HEK293 (cell line): ENCODE results near the gene FRAT2.

Experiments
- FEZF1 ChIP-seq: fragments of 450-650 bp; formaldehyde crosslinking; IDR thresholded peaks from 2 replicates; pipeline ENCODE4 v1.5.1; 2016; ENCODE audit warnings: missing biosample characterization, missing genetic modification characterization
- HOXD13 ChIP-seq: sonication (generic); formaldehyde crosslinking; IDR thresholded peaks from 2 replicates; pipeline ENCODE4 v1.8.0; 2022; ENCODE audit warnings: missing genetic modification reagents, borderline replicate concordance
- KLF16 ChIP-seq: fragments of 450-650 bp; formaldehyde crosslinking; IDR thresholded peaks from 2 replicates; pipeline ENCODE4 v1.5.1; 2017; ENCODE audit warnings: missing biosample characterization, missing genetic modification characterization
- MEIS1 ChIP-seq: sonication (generic); formaldehyde crosslinking; IDR thresholded peaks from 2 replicates; pipeline ENCODE4 v1.8.1; 2022; ENCODE audit warnings: missing genetic modification reagents, mild to moderate bottlenecking, borderline replicate concordance
- ZBTB48 ChIP-seq: fragments of 450-650 bp; formaldehyde crosslinking; IDR thresholded peaks from 2 replicates; pipeline ENCODE4 v1.5.1; 2016; ENCODE audit warnings: missing biosample characterization, missing genetic modification characterization
- ZNF138 ChIP-seq: fragments of 450-650 bp; formaldehyde crosslinking; IDR thresholded peaks from 2 replicates; pipeline ENCODE4 v1.5.1; 2016; ENCODE audit warnings: missing biosample characterization, missing genetic modification characterization, borderline replicate concordance
- ZNF248 ChIP-seq: fragments of 450-650 bp; formaldehyde crosslinking; IDR thresholded peaks from 2 replicates; pipeline ENCODE4 v1.5.1; 2017; ENCODE audit warnings: missing biosample characterization, missing genetic modification characterization
- ZNF302 ChIP-seq: fragments of 450-650 bp; formaldehyde crosslinking; IDR thresholded peaks from 2 replicates; pipeline ENCODE4 v1.5.1; 2016; ENCODE audit warnings: missing biosample characterization, missing genetic modification characterization, low read depth
- ZNF354C ChIP-seq: fragments of 450-650 bp; formaldehyde crosslinking; IDR thresholded peaks from 2 replicates; pipeline ENCODE4 v1.5.1; 2016; ENCODE audit warnings: missing biosample characterization, missing genetic modification characterization, low read depth, borderline replicate concordance
- ZNF391 ChIP-seq: fragments of 450-650 bp; formaldehyde crosslinking; IDR thresholded peaks from 2 replicates; pipeline ENCODE4 v1.5.1; 2016; ENCODE audit warnings: low read depth, missing biosample characterization, missing genetic modification characterization, borderline replicate concordance
- ZNF658 ChIP-seq: fragments of 450-650 bp; formaldehyde crosslinking; IDR thresholded peaks from 2 replicates; pipeline ENCODE4; 2016; ENCODE audit warnings: missing biosample characterization, missing genetic modification characterization
- ZNF670 ChIP-seq: fragments of 450-650 bp; formaldehyde crosslinking; IDR thresholded peaks from 2 replicates; pipeline ENCODE4 v1.5.1; 2016; ENCODE audit warnings: missing biosample characterization, missing genetic modification characterization, low read depth
- TF ChIP-seq, protein P1 (sequence below): fragments of 450-650 bp; formaldehyde crosslinking; IDR thresholded peaks from 2 replicates; pipeline ENCODE4 v1.5.1; 2016; ENCODE audit warnings: missing biosample characterization, missing genetic modification characterization
- TF ChIP-seq, protein P2 (sequence below): fragments of 450-650 bp; formaldehyde crosslinking; IDR thresholded peaks from 2 replicates; pipeline ENCODE4 v1.5.1; 2016; ENCODE audit warnings: missing biosample characterization, missing genetic modification characterization
- TF ChIP-seq, protein P3 (sequence below): fragments of 450-650 bp; formaldehyde crosslinking; IDR thresholded peaks from 2 replicates; pipeline ENCODE4 v1.5.1; 2016; ENCODE audit warnings: missing biosample characterization, missing genetic modification characterization
- TF ChIP-seq, protein P4 (sequence below): IDR thresholded peaks from 2 replicates; pipeline ENCODE4 v1.6.1; 2011; ENCODE audit warnings: mild to moderate bottlenecking, low read depth, low read length, borderline replicate concordance
- TF ChIP-seq, protein P5 (sequence below): fragments of 450-650 bp; formaldehyde crosslinking; IDR thresholded peaks from 2 replicates; pipeline ENCODE4 v1.5.1; 2016; ENCODE audit warnings: missing biosample characterization, missing genetic modification characterization
- TF ChIP-seq, protein P6 (sequence below): sonication (generic); formaldehyde crosslinking; IDR thresholded peaks from 2 replicates; pipeline ENCODE4 v1.8.1; 2022; ENCODE audit warnings: mild to moderate bottlenecking, moderate library complexity, missing genetic modification reagents
- TF ChIP-seq, protein P7 (sequence below): fragments of 450-650 bp; formaldehyde crosslinking; IDR thresholded peaks from 2 replicates; pipeline ENCODE4 v1.5.1; 2017; ENCODE audit warnings: missing biosample characterization, missing genetic modification characterization

Gene FRAT2

DNA sequence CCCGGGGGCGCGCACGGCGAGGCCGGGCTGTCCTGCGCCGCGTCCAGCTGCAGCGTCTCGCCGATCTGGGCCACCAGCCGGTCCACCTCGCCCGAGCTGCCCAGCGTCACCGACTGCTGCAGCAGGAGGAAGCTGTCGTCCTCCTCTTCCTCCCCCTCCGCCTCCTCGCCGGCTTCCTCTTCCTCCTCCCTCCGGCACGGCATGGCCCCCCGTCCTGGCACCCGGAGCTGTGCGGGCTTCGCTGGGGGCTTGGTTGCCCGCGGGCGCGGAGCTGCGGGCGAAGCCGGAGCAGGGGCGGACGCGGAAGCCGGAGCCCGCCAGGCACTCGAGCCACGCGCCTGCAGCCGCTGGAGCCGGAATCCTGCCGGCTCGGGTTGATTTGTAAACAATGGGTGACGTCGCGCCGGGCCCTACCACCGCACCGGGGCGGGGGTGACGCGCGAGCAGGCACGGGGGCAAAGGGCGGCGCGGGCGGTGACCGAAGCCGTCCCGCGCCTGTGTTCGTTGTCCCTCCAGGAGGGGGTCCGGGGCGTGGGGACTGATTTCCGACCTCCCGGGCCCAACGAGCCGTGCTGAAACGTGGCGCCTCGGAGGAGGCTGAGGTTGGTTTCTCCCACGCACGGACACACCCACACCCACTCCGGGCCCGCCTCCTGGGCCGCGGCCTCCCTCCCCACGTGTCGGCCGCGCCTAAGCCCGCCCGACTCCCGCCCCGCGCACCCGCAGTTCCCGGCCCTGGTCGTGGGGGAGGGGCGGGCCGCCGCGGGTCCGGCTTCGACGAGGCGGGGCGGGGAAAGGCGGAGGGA is at the start of gene FRAT2 (continued):
- TF ChIP-seq, protein P1, sequence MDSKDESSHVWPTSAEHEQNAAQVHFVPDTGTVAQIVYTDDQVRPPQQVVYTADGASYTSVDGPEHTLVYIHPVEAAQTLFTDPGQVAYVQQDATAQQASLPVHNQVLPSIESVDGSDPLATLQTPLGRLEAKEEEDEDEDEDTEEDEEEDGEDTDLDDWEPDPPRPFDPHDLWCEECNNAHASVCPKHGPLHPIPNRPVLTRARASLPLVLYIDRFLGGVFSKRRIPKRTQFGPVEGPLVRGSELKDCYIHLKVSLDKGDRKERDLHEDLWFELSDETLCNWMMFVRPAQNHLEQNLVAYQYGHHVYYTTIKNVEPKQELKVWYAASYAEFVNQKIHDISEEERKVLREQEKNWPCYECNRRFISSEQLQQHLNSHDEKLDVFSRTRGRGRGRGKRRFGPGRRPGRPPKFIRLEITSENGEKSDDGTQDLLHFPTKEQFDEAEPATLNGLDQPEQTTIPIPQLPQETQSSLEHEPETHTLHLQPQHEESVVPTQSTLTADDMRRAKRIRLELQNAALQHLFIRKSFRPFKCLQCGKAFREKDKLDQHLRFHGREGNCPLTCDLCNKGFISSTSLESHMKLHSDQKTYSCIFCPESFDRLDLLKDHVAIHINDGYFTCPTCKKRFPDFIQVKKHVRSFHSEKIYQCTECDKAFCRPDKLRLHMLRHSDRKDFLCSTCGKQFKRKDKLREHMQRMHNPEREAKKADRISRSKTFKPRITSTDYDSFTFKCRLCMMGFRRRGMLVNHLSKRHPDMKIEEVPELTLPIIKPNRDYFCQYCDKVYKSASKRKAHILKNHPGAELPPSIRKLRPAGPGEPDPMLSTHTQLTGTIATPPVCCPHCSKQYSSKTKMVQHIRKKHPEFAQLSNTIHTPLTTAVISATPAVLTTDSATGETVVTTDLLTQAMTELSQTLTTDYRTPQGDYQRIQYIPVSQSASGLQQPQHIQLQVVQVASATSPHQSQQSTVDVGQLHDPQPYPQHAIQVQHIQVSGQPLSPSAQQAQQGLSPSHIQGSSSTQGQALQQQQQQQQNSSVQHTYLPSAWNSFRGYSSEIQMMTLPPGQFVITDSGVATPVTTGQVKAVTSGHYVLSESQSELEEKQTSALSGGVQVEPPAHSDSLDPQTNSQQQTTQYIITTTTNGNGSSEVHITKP = peak; percentile 100
- TF ChIP-seq HOXD13 (CRISPR knock-in tag) = no peak
- TF ChIP-seq ZNF302 (tag by site-specific recombination) = no peak
- TF ChIP-seq FEZF1 (tag by site-specific recombination) = 0 out of 2 replicates have a peak, but pooled peaks have one; percentile 30
- TF ChIP-seq, protein P2, sequence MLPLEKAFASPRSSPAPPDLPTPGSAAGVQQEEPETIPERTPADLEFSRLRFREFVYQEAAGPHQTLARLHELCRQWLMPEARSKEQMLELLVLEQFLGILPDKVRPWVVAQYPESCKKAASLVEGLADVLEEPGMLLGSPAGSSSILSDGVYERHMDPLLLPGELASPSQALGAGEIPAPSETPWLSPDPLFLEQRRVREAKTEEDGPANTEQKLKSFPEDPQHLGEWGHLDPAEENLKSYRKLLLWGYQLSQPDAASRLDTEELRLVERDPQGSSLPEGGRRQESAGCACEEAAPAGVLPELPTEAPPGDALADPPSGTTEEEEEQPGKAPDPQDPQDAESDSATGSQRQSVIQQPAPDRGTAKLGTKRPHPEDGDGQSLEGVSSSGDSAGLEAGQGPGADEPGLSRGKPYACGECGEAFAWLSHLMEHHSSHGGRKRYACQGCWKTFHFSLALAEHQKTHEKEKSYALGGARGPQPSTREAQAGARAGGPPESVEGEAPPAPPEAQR = no peak; the same call in 1 of the 2 replicates
- peak; percentile 76; the same call in 1 of the 2 replicates for TF ChIP-seq ZNF391
- no peak for TF ChIP-seq ZNF658 (tag by site-specific recombination)
- 0 out of 2 replicates have a peak, but pooled peaks have one; percentile 28 for TF ChIP-seq ZBTB48
- no peak for TF ChIP-seq MEIS1 (CRISPR knock-in tag)
- TF ChIP-seq, protein P3, sequence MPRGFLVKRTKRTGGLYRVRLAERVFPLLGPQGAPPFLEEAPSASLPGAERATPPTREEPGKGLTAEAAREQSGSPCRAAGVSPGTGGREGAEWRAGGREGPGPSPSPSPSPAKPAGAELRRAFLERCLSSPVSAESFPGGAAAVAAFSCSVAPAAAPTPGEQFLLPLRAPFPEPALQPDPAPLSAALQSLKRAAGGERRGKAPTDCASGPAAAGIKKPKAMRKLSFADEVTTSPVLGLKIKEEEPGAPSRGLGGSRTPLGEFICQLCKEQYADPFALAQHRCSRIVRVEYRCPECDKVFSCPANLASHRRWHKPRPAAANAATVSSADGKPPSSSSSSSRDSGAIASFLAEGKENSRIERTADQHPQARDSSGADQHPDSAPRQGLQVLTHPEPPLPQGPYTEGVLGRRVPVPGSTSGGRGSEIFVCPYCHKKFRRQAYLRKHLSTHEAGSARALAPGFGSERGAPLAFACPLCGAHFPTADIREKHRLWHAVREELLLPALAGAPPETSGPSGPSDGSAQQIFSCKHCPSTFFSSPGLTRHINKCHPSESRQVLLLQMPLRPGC = peak; percentile 86
- no peak for TF ChIP-seq ZNF670 (tag by site-specific recombination)
- no peak for TF ChIP-seq ZNF138 (tag by site-specific recombination)
- TF ChIP-seq ZNF248 = no peak
- TF ChIP-seq KLF16 (tag by site-specific recombination) = peak; percentile 99
- TF ChIP-seq, protein P4, sequence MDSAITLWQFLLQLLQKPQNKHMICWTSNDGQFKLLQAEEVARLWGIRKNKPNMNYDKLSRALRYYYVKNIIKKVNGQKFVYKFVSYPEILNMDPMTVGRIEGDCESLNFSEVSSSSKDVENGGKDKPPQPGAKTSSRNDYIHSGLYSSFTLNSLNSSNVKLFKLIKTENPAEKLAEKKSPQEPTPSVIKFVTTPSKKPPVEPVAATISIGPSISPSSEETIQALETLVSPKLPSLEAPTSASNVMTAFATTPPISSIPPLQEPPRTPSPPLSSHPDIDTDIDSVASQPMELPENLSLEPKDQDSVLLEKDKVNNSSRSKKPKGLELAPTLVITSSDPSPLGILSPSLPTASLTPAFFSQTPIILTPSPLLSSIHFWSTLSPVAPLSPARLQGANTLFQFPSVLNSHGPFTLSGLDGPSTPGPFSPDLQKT = no peak
- TF ChIP-seq, protein P5, sequence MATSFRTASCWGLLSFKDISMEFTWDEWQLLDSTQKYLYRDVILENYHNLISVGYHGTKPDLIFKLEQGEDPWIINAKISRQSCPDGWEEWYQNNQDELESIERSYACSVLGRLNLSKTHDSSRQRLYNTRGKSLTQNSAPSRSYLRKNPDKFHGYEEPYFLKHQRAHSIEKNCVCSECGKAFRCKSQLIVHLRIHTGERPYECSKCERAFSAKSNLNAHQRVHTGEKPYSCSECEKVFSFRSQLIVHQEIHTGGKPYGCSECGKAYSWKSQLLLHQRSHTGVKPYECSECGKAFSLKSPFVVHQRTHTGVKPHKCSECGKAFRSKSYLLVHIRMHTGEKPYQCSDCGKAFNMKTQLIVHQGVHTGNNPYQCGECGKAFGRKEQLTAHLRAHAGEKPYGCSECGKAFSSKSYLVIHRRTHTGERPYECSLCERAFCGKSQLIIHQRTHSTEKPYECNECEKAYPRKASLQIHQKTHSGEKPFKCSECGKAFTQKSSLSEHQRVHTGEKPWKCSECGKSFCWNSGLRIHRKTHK (tag by site-specific recombination) = no peak
- no peak for TF ChIP-seq ZNF354C (tag by site-specific recombination)
- TF ChIP-seq, protein P6, sequence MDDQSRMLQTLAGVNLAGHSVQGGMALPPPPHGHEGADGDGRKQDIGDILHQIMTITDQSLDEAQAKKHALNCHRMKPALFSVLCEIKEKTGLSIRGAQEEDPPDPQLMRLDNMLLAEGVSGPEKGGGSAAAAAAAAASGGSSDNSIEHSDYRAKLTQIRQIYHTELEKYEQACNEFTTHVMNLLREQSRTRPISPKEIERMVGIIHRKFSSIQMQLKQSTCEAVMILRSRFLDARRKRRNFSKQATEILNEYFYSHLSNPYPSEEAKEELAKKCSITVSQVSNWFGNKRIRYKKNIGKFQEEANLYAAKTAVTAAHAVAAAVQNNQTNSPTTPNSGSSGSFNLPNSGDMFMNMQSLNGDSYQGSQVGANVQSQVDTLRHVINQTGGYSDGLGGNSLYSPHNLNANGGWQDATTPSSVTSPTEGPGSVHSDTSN (CRISPR knock-in tag) = peak; percentile 68; the same call in 1 of the 2 replicates
- TF ChIP-seq, protein P7, sequence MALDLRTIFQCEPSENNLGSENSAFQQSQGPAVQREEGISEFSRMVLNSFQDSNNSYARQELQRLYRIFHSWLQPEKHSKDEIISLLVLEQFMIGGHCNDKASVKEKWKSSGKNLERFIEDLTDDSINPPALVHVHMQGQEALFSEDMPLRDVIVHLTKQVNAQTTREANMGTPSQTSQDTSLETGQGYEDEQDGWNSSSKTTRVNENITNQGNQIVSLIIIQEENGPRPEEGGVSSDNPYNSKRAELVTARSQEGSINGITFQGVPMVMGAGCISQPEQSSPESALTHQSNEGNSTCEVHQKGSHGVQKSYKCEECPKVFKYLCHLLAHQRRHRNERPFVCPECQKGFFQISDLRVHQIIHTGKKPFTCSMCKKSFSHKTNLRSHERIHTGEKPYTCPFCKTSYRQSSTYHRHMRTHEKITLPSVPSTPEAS (tag by site-specific recombination) = no peak
